KOPT-K1 (cell line): Measurements from ENCODE around the gene FBXL7.

Experiments
- H3K27ac ChIP-seq: fragments of 200-600 bp; sonication (generic); 2 replicates; pipeline ENCODE4 v1.5.1; 2016; ENCODE audit warnings: antibody characterized with exemption, mild to moderate bottlenecking, low read depth, low read length; ENCODE audit not compliant: poor library complexity, severe bottlenecking
- H3K36me3 ChIP-seq: fragments of 200-600 bp; sonication (generic); 2 replicates; pipeline ENCODE4 v1.5.1; 2017; ENCODE audit warnings: antibody characterized with exemption, mild to moderate bottlenecking, low read length, moderate library complexity; ENCODE audit not compliant: insufficient read depth
- H3K9me3 ChIP-seq: fragments of 200-600 bp; sonication (generic); 2 replicates; pipeline ENCODE4 v1.5.1; 2017; ENCODE audit warnings: antibody characterized with exemption, low read length, mild to moderate bottlenecking; ENCODE audit not compliant: insufficient read depth, poor library complexity, severe bottlenecking

FBXL7 gene

DNA sequence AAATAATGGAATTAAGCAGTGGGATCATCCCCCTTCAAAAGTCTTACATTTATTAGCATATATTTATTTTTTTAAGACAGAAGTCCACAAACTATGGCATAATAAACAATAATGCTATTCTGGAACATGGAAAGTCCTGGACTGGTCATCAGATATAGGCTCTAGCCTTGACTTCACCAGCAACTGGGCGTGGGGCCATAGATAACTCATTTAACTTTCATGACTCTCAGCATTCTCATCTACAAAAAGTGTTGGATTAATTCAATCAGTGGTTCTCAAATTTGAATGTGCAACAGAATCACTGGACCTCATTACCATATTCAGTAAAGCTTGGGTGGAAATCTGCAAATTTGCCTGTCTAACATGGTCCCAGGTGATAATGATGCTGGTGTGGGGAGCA is 253.8 kb downstream of the FBXL7 start:
- no peak overlapping the region for H3K27ac ChIP-seq
- no peaks in the 10 kb centered on the region for H3K9me3 ChIP-seq
- H3K36me3 ChIP-seq = no peaks in the 10 kb centered on the region

GRCh38 chr5:15757103-15757502 is 257.1 kb downstream of the FBXL7 start:
- H3K36me3 ChIP-seq = no peaks in the 10 kb centered on the region
- no peaks in the 10 kb centered on the region for H3K9me3 ChIP-seq
- no peak overlapping the region for H3K27ac ChIP-seq

GRCh38 chr5:15757619-15758018 is 257.6 kb downstream of the FBXL7 start:
- H3K27ac ChIP-seq = no peak overlapping the region
- H3K9me3 ChIP-seq = no peaks in the 10 kb centered on the region
- no peaks in the 10 kb centered on the region for H3K36me3 ChIP-seq

DNA sequence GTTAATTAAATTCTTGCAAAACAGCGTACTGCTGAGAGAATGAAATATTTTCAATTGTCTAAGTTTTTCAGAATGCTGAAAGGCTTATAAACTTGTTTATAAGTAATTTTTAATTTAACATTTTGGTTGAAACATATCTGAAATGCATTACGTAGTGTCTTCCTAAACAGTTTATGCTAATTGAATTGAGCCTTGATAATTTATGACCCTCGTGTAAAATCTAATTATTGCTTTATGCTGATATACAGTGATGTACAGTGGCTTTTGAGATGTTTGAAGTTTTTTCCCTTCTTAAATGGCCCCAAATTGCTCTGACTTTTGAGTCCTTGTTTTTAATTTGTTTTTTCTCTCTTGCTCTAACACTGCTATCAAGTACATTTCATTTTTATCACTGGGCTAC is 262.7 kb downstream of the FBXL7 start:
- no peaks in the 10 kb centered on the region for H3K36me3 ChIP-seq
- H3K9me3 ChIP-seq = no peaks in the 10 kb centered on the region
- no peak overlapping the region for H3K27ac ChIP-seq

GRCh38 chr5:15763754-15764153 is 263.8 kb downstream of the FBXL7 start:
- Histone ChIP-seq H3K9me3 (no peaks in the 10 kb centered on the region), H3K27ac (no peak overlapping the region)

DNA sequence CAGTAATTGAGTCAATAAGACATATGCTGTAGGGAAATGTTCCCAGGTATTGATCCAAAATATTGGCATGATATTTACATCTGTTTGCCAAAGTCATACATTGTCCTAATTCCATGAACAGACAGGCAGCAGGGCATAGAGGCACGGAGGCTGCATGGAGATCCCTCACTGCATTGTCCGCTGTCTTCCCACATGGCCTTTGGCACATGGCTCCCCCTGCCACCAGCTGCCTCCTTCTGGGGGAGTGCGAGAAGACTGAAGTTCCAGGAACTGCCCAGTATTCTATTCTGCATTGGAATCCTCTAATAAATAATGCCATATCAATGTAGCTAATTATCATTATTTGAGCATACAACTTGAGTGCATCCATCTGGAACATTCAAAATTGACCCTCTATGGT is 269.0 kb downstream of the FBXL7 start:
- Histone ChIP-seq H3K9me3 (no peaks in the 10 kb centered on the region), H3K27ac (no peak overlapping the region), H3K36me3 (no peaks in the 10 kb centered on the region)

More at GRCh38 chr5:15763754-15764153, 263.8 kb downstream of the FBXL7 start:
- H3K36me3 ChIP-seq = no peaks in the 10 kb centered on the region

- H3K27ac ChIP-seq = no peak overlapping the region
- no peaks in the 10 kb centered on the region for H3K36me3 ChIP-seq
- no peaks in the 10 kb centered on the region for H3K9me3 ChIP-seq
Measured at GRCh38 chr5:15772131-15772530, 272.2 kb downstream of the FBXL7 start.

DNA sequence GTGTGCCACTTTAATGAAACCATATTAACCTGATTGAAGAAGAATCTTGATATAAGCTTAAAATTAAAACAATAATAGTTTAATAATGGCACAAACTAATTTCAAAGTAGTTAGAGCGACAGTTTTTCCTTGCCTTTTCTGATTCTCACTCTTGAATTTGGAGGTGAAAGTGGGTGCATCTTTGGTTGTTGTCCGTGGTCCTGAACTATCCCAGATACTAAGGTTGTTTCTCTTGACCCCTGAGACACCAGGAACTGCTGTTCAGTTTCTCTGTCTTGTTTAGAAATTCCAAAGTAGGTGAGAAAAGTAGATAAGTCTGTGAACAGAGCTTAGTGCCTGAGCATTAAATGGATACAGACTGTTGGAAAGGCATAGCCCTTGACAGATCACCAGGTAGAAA is 274.7 kb downstream of the FBXL7 start:
- no peaks in the 10 kb centered on the region for H3K9me3 ChIP-seq
- no peak overlapping the region for H3K27ac ChIP-seq
- no peaks in the 10 kb centered on the region for H3K36me3 ChIP-seq

- Histone ChIP-seq H3K27ac (no peak overlapping the region), H3K36me3 (no peaks in the 10 kb centered on the region), H3K9me3 (no peaks in the 10 kb centered on the region)
Measured at GRCh38 chr5:15776346-15776745, 276.4 kb downstream of the FBXL7 start.

GRCh38 chr5:15783734-15784133 is 283.8 kb downstream of the FBXL7 start:
- Histone ChIP-seq H3K36me3 (no peaks in the 10 kb centered on the region), H3K9me3 (no peaks in the 10 kb centered on the region), H3K27ac (no peak overlapping the region)

DNA sequence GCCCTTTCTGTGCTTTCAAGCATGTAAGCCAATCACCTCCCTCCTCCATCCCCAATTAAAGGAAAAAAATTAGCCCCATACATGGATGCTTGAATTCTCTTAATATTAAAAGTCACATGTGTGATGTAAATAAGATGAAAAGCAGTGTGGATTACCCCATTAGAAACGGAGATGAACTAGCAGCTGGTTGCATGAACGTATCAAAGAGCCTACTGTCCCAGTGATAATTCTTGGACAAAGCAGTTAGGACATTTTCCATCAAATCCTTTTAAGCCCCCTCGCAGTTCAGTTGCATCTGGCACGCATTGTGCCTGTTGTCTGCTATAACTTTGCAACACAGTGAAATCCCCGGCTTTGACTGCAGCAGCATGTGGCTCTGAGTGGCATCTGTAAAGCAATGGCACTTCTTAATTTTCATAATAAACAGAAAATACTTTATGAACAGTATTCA is 285.6 kb downstream of the FBXL7 start:
- H3K36me3 ChIP-seq = no peaks in the 10 kb centered on the region
- no peaks in the 10 kb centered on the region for H3K9me3 ChIP-seq
- H3K27ac ChIP-seq = no peak overlapping the region

DNA sequence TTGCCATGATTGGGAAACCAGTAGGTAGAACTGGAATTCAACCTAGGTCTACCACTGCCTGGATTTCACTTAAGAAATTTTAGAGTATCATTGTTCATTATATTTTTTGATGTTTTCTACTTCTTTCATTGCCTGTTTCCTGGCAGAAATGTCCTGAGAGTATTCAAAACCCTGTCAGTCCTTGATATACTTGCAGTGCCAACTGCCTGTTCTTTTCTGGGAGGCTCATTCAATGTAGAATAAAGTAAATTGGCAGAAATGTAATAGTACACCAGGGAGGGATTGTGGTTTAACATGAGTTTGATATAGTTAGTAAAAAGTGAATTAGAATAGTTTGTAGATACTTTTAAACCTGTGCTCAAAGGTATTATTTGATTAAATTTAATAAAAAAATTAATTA is 286.3 kb downstream of the FBXL7 start:
- Histone ChIP-seq H3K9me3 (no peaks in the 10 kb centered on the region), H3K36me3 (no peaks in the 10 kb centered on the region), H3K27ac (no peak overlapping the region)

DNA sequence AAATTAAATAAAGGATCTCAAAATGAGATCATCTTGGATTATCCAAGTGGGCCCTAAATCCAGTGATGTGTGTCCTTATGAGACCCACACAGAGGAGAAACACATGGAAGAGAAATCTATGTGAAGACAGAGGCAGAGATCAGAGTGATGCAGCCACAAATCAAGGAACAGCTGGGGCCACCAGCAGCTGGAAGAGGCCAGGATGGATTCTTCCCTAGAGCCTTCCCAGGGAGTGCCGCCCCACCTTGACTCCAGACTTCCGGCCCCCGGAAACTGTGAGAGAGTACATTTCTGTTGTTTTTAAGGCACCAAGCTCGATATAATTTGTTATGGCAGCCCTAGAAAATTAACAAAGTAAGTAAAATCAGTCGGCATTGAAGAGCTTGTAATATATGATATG is 286.9 kb downstream of the FBXL7 start:
- no peak overlapping the region for H3K27ac ChIP-seq

GRCh38 chr5:15787681-15788080 is 287.7 kb downstream of the FBXL7 start:
- Histone ChIP-seq H3K27ac (no peak overlapping the region), H3K9me3 (no peaks in the 10 kb centered on the region), H3K36me3 (no peaks in the 10 kb centered on the region)

More for the DNA sequence above, 286.9 kb downstream of the FBXL7 start:
- H3K9me3 ChIP-seq = no peaks in the 10 kb centered on the region
- H3K36me3 ChIP-seq = no peaks in the 10 kb centered on the region

GRCh38 chr5:15789642-15790041 is 289.7 kb downstream of the FBXL7 start:
- Histone ChIP-seq H3K36me3 (no peaks in the 10 kb centered on the region), H3K27ac (no peak overlapping the region)

DNA sequence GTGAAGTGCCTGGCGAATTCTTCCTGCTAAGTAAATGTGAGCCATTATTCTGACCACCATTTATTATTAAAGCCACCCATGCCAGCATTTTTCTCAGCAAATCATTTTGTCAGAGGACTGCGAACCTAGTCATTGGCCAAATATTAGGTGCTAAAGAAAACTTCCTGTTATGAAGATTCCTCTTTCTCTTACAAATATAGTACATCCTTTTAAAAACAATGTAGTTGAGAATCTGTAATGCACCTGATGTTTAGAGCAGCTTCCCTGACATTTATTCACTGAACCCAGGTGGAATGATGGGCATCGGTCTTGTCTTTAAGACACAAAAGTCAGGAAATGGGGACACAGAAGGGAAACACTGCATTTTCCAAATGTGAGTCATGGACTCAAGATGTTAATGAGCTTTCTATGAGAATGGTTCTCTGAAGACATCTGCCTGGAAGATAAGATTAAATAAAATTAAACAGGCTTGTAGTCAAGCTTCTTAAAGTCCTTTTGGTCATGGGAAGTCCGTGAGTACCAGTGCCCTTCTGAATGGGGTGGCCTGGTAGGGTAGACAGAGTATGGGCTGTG is 290.6 kb downstream of the FBXL7 start:
- Histone ChIP-seq H3K27ac (no peak overlapping the region), H3K9me3 (no peaks in the 10 kb centered on the region), H3K36me3 (no peaks in the 10 kb centered on the region)

More at GRCh38 chr5:15789642-15790041, 289.7 kb downstream of the FBXL7 start:
- no peaks in the 10 kb centered on the region for H3K9me3 ChIP-seq
